HG02884 (cell line): Measurements from ENCODE around the gene AXIN2.
"Not testable (repeated sequence)": the region's sequence is repeated elsewhere in the genome, so short reads cannot be mapped to it uniquely, and the experiment has no call there.

Experiments
- ATAC-seq: cut with Tn5 transposase; IDR thresholded peaks from one replicate; pipeline ENCODE4 v1.9.1; 2021; ENCODE audit warnings: mild to moderate bottlenecking, moderate library complexity; ENCODE audit not compliant: unreplicated experiment

The AXIN2 gene

DNA sequence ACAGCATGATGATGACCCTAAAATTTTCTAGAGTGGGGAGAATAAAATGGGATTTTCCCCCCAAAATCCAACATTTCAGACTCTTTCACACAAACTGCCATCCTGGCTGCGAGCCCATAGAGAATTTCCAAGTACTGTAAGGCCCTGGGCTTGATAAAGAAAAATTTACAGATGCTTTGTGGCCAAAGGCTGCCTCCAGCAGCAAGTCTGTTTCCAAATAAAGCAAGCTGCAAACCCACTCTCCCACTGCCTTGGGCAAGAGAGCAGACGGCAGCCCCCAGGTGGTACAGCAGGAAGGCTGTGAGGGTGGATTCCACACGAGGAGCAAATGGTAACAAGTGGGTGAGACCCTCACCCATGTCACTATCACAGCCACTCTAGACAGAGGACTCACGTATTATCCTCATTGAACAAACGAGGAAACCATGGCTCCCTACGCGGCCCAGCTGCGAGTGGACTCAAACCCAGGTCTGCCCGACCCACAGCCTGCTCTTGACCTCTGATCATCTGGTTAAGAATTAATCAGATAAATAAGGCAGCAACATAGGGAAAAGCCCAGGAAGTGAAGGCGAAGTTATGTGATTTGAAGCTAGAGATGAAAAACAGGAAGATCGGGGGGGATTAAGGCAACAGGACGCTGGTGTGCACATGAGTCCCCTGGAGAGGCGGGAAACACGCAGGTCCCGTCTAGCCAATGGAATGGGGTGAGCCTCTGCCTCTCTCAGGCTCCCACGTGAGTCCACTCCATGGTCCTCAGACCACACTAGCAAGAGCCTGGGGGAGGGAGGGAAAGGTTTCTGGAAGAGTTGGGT is 37.4 kb downstream of the AXIN2 start:
- no peak for ATAC-seq

DNA sequence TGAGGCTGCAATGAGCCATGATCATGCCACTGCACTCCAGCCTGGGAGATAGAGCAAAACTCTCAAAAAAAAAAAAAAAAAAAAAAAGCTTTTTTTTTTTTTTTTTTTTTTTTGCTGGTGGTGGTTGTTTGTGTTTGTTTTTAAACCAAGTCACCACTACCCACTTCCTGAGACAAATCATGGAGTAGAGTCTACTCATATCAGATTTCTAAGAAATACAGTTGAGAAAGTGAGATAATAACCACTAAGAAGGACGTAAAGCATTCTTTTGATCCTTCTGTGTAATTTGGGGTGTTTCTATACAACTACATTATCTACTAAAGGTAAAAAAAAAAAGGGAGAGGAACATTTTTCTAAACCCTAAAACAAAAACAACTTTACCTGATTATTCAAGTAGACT is 38.0 kb downstream of the AXIN2 start:
- ATAC-seq: no peak

- no peak for ATAC-seq
Observed at GRCh38 chr17:65522751-65523404, 38.6 kb downstream of the AXIN2 start.

DNA sequence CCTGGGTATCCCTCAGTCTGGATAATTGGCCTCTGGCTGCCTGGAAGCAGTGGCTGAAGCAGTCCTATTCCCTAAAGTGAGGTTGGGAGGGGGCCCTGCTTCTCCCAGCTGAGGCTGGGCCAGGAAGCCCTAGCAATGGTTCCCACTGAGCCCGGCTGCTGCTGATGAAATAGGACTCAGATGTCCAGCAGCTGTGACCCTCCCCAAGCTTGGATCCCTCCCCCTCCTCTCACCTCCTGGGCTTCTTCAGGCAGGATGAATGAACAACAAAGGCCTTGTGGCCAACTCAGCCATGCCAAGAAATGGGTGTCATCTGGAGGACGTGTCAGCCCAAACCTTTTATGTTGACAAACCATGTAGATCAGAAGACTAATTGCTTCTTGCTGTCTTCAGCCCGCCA is 42.0 kb downstream of the AXIN2 start:
- ATAC-seq: no peak

DNA sequence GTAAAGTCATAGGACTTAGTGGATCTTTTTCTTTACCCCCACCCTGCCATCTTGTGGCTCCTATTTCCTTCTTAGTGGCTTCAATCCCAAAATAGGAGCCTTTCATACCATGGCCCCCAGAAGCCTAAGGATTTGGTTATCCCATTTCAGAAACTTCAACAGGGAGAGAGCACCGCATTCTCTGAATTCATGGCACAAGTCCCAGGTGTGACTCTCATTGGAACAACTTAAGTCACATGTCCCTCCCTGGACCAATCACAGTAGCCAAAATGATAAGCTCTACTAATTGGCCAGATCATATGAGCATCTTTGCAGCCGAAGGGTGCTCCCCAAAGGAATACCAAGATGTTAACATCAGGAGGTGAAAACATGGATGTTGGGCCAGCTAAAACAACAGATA is 43.2 kb downstream of the AXIN2 start:
- no peak for ATAC-seq

DNA sequence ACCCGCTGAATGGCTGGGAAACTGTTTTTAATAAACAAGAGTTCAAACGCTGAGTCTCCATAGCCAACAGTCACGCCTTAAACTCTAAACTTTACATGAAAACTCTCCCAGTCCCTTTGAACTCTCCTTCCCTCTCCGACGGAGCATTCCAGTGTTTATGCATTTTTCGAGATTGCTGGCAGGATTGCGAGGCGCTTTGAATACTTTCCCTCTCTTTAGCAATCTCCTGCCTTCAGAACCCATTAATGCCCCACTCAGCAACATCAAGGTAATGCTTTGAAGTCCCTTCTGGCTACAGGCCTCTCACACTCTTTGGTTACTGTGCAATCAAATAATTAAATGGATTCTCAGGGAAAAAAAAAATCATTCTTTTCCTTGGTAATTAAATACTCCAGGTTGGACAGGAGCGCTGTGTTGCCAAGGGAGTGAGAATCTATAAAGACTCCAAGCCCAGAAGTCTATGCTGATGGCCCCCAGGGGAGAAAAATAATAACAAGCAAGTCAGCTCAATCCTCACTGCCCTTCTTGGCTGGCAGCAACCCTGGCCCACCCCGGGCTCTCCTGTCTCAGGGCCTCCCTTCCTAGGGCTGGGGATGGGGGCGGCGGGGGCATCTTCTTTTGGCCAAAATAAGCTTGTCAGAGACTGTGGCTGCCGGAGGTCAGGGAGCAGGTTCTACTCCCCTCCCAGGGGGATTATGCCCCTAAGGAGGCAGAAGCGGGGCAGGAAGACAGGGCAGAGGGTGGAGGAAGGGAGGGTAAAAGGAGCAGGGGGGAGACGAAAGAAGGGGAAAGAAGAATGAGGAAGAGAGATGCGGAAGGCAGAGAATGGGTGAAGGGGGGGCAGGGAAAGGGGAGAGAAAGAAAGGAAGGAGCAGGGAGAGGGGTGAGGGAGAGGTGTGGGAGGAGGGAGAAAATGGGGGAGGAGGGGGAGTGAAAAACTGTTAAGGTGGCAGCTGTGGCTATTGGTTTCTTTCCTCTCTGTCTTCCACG is 45.2 kb downstream of the AXIN2 start:
- no peak for ATAC-seq

- ATAC-seq: no peak
Observed at GRCh38 chr17:65515512-65515911, 45.9 kb downstream of the AXIN2 start.

GRCh38 chr17:65514541-65514940 is 46.9 kb downstream of the AXIN2 start:
- ATAC-seq: no peak

GRCh38 chr17:65514082-65514481 is 47.4 kb downstream of the AXIN2 start:
- ATAC-seq: no peak

GRCh38 chr17:65511316-65511715 is 50.1 kb downstream of the AXIN2 start:
- no peak for ATAC-seq

GRCh38 chr17:65509032-65509431 is 52.4 kb downstream of the AXIN2 start:
- no peak for ATAC-seq

DNA sequence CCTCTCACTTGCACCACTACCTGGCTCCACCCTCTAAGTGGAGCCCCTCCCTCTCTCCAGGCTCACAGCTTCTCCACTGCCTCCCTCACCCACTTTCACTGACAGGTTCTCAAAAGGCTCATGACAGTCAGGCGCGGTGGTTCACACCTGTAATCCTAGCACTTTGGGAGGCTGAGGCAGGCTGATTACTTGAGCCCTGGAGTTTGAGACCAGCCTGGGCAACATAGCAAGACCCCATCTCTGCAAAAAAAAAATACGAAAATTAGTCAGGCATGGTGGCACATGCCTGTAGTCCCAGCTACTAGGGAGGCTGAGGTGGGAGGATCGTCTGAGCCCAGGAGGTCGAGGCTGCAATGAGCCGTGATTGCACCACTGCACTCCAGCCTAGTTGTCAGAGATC is 56.8 kb downstream of the AXIN2 start:
- ATAC-seq: not testable (repeated sequence)

DNA sequence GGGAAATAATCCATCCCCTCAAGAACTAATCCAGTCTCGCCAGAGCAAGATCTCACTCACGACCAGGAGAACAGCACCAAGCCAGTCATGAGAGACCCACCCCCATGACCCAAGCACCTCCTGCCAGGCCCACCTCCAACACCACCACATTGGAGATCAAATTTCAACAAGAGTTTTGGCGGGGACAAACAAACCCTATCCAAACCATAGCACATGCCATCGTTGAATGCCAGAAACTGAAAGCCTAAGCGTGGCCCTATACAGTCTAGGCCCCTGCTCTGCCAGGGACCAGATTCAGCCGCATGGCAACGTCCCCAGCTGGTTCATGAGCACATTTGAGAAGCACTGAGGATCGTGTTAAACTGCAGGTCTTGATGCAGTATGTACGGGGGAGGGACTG is 57.3 kb downstream of the AXIN2 start:
- no peak for ATAC-seq

DNA sequence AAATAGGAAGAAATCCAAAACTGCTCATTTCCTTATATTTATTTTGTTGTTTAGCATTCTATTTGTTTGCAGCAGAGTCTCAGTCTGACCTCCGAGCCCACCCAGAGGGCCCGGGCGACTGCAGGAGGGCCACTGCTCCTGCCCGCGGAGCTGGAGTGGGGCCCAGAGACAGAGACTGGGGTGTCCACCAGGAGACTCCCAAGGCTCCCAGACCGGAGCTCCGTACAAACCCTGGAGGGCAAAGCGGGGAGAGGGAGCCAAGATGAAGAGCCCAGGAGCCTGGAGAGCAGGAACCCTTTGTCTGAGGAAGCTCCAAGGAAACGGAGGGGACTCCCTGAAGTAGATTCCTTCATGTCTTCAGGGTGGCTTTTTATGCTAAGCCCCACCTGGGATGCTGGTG is 57.9 kb downstream of the AXIN2 start:
- no peak for ATAC-seq

DNA sequence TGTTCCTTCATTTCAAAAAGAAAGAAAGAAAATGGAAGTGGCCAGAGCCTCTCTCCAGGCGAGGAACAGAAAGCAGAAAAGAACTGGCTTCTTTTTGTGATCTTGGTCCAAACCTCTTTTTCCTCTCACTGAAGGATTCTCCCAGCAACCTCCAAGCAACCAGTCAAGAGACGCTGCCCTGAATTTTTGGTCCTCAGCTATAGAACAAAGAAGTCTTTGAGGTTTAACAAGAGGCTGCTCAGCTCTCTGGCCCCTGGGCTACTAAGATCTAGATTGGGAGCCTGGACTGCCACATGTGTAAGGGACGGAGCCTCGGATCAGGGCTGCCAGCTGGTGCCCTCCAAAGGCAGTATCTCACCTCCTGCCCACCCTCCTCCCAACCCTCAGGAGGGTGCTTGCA is 62.6 kb downstream of the AXIN2 start:
- ATAC-seq: no peak

- no peak for ATAC-seq
Observed at GRCh38 chr17:65496801-65497200, 64.6 kb downstream of the AXIN2 start.

- no peak for ATAC-seq
Observed at GRCh38 chr17:65495122-65496055, 66.1 kb downstream of the AXIN2 start.

- ATAC-seq: no peak
Observed at GRCh38 chr17:65489413-65490155, 71.9 kb downstream of the AXIN2 start.

- ATAC-seq: no peak
Observed at GRCh38 chr17:65488665-65489064, 72.8 kb downstream of the AXIN2 start.

- no peak for ATAC-seq
Observed at GRCh38 chr17:65487990-65488389, 73.5 kb downstream of the AXIN2 start.
